HG03521 (cell line): ENCODE data around the gene ULK4.
"Not testable (repeated sequence)": the region's sequence is repeated elsewhere in the genome, so short reads cannot be mapped to it uniquely, and the experiment has no call there.

ENCODE experiments used
- ATAC-seq: cut with Tn5 transposase; IDR thresholded peaks from one replicate; pipeline ENCODE4 v1.9.1; 2021; ENCODE audit warnings: mild to moderate bottlenecking, moderate library complexity; ENCODE audit not compliant: unreplicated experiment

The ULK4 gene

DNA sequence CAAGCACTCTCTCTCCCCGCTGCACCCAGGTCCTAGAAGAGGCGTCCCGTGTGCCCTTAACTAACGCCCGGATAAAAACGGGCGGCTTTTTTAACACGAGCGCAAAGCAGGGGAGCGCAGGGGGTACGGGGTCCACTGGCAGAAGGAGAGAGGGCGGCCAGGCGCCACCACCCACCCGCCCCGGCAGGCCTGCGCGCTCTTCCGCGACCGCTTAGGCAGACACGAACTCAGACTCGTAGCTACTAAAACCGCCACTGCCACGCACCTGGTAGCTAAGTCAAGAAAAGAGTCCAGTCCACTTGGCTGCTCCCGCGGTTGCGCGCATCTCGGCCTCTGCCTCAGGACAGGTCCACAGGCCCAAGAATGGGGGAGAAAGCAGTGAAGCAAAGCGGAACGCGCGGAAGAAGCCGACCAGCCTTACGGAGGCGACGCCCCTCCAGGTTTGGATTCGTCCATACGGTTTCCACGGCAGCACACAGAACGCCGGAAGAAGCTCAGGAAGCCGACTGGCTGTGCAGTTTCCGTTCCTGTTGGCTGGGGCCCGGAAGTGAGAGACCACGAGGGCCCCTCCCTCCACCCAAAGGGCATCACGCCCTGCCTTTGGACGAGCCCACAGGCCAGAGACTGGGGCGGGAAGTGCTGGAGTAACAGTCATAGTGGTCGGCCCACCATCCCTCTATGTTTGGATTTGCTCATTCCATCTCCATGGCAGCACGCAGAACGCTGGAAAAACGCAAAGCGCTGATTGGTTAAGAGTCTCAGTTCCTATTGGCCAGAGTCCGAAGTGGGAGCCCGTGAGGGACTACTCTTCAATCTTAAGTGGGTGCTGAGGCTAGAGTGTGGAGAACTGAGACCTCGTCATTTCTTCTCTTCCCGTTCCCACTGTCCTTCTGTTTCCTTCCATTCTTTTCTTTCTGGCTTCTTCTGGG is at the start of gene ULK4:
Gene ULK4, minus strand, starts transcription at position 353 of the 929 bp plus-strand sequence. CDS start 7,344 bp downstream, outside the sequence.
- peak; percentile 91 for ATAC-seq

DNA sequence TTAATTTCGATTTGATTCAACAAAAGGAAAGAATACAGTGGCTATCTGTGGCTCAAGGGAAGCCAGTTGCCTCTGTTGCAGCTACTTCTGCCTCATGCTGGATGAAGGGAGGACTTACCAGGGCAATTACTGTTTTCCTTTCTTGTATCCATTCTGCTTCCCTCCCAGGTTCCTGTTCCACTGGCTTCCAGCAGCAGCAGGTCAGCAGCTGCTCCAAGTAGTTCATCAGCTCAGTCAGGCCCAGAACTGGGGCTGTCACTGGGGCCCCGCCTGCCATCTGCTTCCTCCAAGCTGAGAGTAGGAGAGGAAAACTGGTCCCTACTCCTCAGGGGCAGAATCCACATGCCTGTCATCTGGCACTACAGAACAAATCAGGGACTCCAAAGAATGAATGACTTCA is 48.6 kb upstream of the ULK4 start:
- ATAC-seq = no peak

DNA sequence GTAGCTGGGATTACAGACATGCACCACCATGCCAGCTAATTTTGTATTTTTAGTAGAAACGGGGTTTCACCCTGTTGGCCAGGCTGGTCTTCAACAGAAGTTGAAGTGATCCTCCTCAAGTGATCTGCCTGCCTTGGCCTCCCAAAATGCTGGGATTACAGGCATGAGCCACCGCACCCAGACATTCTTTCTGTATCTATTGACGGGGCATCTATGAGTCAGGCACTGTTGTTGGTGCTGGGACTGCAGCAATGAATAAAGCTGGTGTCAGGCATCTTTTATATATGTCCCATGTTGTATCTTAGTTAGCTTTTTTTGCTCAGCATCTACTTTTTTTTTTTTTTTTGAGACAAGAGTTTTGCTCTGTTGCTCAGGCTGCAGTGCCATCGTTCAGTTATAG is 47.6 kb upstream of the ULK4 start:
- no peak for ATAC-seq

DNA sequence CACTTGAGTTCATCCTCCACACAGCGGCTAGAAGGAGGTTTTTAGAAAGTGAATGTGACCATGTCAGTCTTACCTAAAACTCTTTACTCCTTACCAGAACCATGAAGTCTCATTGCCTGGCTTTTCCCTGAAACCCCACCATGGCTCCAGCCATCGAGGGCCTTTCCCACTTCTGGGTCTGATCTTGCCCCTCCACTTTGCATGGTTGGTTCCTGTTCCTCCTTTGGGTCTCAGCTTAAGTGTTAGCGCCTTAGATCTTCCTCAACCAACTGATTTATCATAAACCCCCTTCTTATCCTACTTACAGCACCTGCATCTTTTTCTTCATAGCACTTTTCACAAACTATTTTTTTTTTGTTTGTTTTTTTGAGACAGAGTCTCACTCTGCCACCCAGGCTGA is 45.9 kb upstream of the ULK4 start:
- ATAC-seq = no peak

DNA sequence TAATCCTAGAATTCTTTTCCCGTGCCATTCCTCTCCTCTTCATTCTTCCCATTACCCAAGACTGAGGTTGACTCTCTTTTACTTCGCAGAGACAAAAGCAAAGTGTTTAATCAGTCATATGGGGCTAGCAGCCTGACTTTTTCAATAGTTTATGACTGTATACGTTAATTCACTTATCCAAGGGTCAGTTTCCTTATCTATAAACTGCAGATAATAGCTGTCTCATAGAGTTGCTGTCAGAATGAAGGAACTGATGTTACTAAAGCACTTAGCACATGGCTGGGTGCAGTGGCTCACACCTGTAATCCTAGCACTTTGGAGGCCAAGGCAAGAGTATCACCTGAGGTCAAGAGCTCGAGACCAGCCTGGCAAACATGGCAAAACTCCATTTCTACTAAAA is 43.5 kb upstream of the ULK4 start:
- ATAC-seq = no peak

DNA sequence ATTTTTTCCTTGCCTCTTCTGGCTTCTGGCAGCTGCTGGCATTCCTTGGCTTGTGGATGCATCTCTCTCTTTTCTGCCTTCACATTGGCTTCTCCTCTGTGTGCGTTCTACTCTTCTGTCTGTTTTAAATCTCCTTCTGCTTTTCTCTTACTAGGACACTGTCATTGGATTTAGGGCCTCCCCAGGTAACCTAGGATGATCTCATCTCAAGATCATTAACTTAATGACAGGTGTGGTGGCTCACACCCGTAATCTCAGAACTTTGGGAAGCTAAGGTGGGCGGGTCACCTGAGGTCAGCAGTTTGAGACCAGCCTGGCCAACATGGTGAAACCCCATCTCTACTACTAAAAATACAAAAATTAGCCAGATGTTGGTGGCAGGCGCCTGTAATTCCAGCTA is 40.9 kb upstream of the ULK4 start:
- ATAC-seq = no peak

DNA sequence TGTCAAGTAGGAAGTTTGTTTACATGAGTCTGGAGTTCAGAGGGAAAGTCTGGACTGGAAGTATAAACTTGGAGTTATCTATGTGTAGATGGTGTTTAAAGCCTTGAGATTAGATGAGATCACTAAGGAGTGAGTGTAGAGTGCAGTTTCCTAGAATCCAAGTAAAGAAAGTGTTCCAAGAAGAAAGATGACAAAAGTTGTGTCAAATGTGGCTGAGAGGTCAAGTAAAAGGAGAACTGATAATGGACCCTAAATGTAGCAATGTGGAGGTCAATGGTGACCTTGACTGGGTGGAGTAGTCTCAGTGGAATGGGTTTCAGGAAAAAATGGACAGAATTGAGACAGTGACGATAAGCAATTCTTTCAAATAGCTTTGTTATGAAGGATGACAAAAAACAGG is 39.9 kb upstream of the ULK4 start:
- ATAC-seq = no peak

DNA sequence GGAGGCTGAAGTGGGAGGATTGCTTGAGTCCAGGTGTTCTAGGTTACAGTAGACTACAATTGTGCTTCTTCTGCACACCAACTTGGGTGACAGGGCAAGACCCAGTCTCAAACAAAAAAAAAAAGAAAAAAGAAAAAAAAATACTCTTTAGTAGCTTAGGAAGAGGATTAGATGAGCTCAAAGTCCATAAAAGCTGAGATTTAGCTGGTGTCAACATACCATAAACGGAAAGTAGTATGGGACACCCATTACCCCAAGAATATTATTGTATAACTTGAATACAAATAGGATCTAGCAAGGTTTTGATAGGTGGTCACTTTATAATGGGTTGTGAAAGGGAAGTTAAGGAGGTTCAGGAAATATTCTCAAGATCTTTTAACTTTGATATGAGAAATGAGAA is 38.0 kb upstream of the ULK4 start:
- no peak for ATAC-seq

DNA sequence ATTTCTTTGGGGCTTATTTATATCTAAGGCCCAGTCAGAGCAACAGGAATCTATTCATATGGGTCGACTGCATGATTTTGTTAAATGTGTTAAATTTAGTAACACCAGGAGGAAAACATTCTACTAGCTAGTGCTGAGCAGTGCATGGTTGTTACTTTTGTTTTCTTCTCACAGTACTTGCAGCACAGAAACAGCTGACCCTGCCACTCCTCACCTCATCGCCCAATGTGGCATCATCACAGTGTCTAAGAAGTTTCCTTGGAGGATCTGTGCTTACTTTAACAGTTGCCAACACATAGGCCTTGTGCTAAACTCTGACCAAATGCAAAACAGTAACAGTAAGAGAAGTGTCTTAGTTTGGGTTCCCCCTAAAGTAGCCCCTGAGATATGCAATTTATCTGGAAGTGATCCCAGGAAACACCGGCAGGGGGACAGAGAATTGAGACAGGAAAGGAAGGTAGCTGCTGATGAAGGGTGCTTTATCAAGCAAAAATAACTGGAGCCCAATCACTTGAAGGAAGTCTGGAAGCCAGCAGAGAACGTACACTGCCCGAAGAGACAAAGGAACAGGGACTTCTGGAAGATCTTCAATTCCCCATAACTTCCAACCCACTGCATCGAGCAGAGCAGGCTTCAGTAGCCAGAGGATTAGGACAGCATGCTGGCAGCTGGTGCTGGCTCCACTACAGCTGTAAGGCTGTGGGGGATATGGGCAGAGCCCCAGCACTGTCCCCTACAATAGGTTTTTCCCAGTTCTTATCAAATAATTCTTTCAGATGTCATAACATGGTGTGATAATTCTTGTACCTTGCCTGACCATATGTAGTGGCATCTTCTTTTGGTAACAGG is 36.0 kb upstream of the ULK4 start:
- no peak for ATAC-seq

DNA sequence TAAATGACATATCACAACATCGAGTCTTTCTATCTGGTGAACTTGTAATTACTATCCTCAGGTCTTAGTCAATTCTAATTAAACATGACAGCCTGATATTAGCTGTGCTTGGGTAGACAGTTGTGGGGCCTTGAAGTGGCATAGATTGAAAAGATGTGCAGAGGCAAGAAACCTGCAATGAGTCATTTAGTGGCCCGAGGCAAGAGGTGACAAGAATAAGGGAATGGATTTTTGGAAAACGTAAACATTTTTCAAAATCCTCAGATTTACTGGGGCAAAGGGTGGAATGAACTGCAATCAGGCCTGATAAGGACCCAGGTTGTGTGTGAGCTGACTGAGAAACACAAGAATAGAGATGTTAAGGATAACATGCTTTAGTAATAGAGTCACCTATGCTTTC is 29.5 kb upstream of the ULK4 start:
- ATAC-seq = no peak

DNA sequence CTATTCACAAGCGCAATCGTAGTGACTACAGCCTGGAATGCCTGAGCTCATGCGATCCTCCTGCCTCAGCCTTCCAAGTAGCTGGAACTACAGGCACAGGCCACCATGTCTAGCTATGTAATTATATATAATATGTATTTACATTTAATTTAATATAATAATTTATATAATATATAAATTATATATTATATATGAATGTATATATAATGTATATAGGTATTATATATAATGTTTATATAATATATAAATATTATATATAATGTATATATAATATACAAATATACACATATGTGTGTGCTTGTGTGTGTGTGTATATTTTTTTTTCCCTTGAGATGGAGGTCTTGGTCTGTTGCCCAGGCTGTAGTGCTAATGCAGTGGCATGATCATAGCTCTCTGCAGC is 27.6 kb upstream of the ULK4 start:
- no peak for ATAC-seq

DNA sequence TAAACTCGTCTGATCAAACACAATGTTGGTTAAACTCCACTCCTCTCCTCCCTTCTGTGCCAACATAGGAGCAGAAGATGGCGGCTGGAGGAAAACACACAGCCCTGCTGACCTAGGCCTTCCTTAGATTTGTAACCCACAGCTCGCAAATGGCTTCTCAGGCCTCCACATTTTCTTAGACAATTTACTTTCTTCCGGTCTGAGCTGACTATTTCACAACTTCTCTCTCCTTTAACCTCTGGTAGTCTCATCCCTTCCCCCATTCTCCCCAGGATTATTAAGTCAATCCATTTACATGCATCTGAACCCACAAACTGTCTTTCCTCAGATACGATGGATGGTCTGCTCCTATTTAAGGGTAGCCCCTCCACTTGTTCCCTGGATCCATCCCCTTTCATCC is 25.7 kb upstream of the ULK4 start:
- no peak for ATAC-seq

DNA sequence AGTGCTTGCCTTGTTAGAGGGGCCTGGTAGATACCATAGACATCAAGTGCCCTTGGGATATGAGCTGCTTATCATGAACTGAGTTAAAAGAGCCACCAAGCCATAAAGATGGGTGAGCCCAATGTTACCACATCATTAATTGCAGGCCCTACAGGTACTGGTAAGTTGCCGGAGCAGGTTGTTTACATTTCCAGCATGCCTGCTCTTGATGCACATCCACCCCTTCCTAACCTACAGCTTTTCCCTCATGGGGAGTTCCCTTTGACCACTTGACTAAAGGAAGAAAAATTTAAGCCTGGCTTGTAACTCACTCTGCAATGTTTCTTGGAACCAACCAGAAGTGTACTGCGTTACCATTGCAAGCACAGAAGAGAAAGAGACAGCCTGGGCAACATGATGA is 24.7 kb upstream of the ULK4 start:
- no peak for ATAC-seq

DNA sequence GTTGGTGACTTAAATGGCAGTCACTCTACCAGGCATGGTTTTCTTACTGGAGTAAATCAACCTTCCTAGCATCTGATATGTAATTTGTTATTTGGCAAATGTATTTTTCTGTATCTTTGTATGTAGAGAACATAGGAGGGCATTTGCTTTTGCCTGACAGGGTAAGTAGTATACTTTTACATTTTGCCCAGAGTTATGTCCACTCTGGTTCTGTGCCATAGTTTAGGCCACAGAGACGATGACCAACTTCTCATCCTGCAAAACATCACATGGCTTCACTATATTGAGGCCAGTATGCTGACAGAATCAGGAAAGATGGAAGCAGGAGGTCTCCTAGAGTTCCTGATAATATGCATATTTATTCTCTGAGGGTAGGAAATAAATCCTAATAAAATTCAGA is 23.1 kb upstream of the ULK4 start:
- no peak for ATAC-seq

DNA sequence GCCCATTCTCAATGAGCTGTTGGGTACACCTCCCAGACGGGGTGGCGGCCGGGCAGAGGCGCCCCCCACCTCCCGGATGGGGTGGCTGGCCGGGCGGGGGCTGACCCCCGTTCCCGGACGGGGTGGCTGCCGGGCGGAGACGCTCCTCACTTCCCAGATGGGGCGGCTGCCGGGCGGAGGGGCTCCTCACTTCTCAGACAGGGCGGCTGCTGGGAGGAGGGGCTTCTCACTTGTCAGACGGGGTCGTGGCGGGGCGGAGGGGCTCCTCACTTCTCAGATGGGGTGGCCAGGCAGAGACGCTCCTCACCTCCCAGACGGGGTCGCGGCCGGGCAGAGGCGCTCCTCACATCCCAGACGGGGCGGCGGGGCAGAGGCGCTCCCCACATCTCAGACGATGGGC is 21.2 kb upstream of the ULK4 start:
- not testable (repeated sequence) for ATAC-seq

DNA sequence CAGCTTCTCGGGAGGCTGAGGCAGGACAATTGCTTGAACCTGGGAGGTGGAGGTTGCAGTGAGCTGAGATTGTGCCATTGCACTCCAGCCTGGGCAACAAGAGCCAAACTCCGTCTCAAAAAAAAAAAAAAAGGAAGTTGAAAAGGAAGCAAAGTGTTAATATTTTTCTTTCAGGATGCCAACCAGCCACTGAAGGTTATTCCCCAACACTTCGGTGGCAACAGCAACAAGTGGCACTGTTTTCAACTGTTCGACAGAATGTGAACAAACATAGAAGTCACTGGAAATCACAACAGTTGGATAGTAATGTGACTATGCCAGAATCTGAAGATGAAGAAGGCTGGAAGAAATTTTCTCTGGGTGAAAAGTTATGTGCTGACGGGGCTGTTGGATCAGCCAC is 15.5 kb upstream of the ULK4 start:
- not testable (repeated sequence) for ATAC-seq

DNA sequence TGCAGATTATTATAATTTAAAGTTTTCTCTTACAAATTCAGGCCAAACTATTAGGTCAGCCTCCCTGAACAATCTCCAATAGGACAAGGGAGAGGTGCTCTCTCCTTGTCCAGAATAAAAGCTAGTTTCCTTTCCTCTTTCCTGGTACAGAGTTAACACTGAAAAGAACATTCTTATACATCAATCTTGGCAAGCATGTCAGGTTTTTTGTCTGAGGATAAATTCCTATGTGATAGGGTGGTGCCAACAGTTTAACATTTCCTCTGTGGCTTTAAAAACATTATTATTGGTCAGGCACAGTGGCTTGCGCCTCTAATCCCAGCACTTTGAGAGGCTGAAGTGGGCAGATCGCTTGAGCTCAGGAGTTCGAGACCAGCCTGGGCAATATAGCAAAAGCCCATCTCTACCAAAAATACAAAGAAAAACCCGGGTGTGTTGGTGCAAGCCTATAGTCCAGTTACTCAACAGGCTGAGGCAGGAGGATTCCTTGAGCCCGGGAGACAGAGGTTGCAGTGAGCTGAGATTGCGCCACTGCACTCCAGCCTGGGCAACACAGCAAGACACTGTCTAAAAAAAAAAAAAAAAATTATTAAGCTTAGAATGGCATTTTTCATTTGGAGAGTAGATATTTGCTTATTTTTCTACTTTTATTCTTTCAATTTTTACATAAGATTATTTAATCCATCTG is 13.7 kb upstream of the ULK4 start:
- ATAC-seq = no peak

DNA sequence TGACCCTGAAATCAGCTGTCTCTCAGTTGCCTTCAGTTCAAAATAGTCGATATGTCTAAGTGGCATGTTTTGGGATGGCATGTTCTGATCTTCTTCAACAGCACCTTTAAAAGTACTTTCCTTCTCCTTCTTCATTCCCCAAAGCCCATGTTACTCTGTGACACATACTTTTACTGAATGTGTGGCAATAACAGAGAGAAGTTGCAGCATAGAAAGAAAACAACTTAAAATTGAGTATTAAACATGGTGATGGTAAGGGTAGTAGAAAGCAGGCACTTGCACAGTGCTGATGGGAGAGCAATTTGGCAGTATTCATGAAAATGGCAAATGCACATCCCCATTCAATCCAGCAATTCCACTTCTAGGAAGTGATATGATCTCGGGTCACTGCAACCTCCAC is 12.3 kb upstream of the ULK4 start:
- no peak for ATAC-seq

DNA sequence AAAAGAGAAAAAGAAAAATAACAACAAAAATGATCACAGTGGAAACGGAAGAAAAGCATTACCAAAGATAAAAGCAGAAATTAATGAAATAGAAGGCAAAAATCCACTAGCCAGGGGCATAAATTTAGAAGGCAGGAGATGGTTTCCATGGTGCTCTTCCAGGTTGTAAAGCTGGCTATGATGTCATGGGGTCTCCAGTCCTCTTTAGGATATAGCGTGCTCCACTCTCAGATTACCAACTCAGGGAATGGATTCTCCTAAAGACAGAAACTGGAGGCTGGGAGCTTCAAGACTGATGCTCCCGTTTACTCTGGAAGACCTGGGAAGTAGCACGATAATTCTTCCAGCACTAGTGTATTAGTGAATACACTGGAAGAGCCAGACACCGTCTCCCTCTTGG is 10.9 kb upstream of the ULK4 start:
- ATAC-seq = no peak

DNA sequence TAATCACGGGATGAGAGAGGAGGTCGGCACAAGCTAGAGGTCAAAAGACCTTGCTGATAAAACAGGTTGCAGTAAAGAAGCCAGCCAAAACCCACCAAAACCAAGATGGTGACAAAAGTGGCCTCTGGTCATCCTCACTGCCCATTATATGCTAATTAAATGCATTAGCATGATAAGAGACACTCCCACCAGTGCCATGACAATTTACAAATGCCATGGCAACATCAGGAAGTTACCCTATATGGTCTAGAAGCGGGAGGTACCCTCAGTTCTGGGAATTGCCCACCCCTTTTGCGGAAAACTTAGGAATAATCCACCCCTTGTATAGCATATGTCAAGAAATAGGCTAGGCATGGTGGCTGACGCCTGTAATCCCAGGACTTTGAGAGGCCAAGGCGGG is 4.3 kb upstream of the ULK4 start:
- ATAC-seq = no peak

DNA sequence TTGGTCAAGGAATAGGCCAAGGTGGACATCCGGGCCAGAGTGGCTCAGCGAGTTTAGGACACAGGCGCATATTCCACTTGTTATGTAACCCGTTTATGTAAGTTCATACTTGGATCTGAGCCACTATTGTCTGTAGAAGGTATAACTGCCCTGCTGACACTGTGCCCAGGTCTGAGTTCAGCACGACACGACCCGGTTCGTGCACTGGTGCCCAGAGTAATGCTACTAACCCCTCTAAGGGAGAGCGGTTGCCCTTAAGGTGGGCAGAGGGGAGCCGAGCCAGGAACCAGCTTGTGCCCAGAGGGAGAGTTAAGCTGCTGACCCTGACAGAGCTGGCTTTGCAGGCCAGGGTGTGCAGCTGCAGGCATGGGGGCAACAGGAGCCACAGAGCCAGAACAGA is 1.9 kb upstream of the ULK4 start:
- ATAC-seq = no peak
